Esophagus mucosa (tissue), 1 donor: ENCODE results near the gene EP400. TPM values are rescaled to one million over a fixed set of nuclear protein-coding genes. Genes with fewer than 3 reads are reported as not detected.
"Not testable (repeated sequence)": the region's sequence is repeated elsewhere in the genome, so short reads cannot be mapped to it uniquely, and the experiment has no call there.

Experiments used
- ATAC-seq: fragments of 200-7000 bp; cut with Tn5 transposase; one replicate; pipeline ENCODE4 v1.9.1; 2020
- total RNA-seq: library from RNA; stranded (reverse); gene quantifications from one replicate; pipeline ENCODE4 v1.2.4, GENCODE V29; 2023
- donor health status: DM: yes; HTN: yes; CAD: no.

EP400 gene
- total RNA-seq, 1 donor from 2014 or later: 26.1 TPM

- not testable (repeated sequence) for ATAC-seq
Observed at GRCh38 chr12:131954460-131954859, 4.7 kb downstream of the EP400 start.

GRCh38 chr12:131959116-131959515 is 9.4 kb downstream of the EP400 start:
- ATAC-seq: no peak

- peak; percentile 30 for ATAC-seq
Observed at GRCh38 chr12:131959641-131960589, 10.2 kb downstream of the EP400 start.

- peak; percentile 49 for ATAC-seq
Observed at GRCh38 chr12:131960590-131961325, 11.0 kb downstream of the EP400 start.

- not testable (repeated sequence) for ATAC-seq
Observed at GRCh38 chr12:131961328-131961727, 11.6 kb downstream of the EP400 start.

- ATAC-seq: no peak
Observed at GRCh38 chr12:131962069-131962468, 12.3 kb downstream of the EP400 start.

GRCh38 chr12:131963381-131963780 is 13.6 kb downstream of the EP400 start:
- ATAC-seq: no peak

GRCh38 chr12:131965073-131965472 is 15.3 kb downstream of the EP400 start:
- ATAC-seq: no peak

GRCh38 chr12:131971226-131971625 is 21.5 kb downstream of the EP400 start:
- ATAC-seq: no peak

- ATAC-seq: no peak
Observed at GRCh38 chr12:131975228-131975627, 25.5 kb downstream of the EP400 start.

- no peak for ATAC-seq
Observed at GRCh38 chr12:131979606-131980005, 29.9 kb downstream of the EP400 start.

GRCh38 chr12:131980263-131980662 is 30.5 kb downstream of the EP400 start:
- ATAC-seq: no peak

- ATAC-seq: no peak
Observed at GRCh38 chr12:131981388-131981787, 31.6 kb downstream of the EP400 start.

GRCh38 chr12:131982041-131982440 is 32.3 kb downstream of the EP400 start:
- no peak for ATAC-seq

GRCh38 chr12:131983026-131983425 is 33.3 kb downstream of the EP400 start:
- ATAC-seq: no peak

GRCh38 chr12:131983554-131983953 is 33.8 kb downstream of the EP400 start:
- ATAC-seq: no peak

GRCh38 chr12:131984334-131984733 is 34.6 kb downstream of the EP400 start:
- ATAC-seq: no peak

GRCh38 chr12:131985510-131985875 is 35.8 kb downstream of the EP400 start:
- ATAC-seq: not testable (repeated sequence)

GRCh38 chr12:131986361-131986760 is 36.6 kb downstream of the EP400 start:
- no peak for ATAC-seq

- ATAC-seq: no peak
Observed at GRCh38 chr12:131986910-131987309, 37.2 kb downstream of the EP400 start.

- ATAC-seq: no peak
Observed at GRCh38 chr12:131987552-131987951, 37.8 kb downstream of the EP400 start.

GRCh38 chr12:131988054-131988796 is 38.5 kb downstream of the EP400 start:
- ATAC-seq: no peak

GRCh38 chr12:131989021-131989420 is 39.3 kb downstream of the EP400 start:
- ATAC-seq: no peak
